ENCODE measurements around the gene HMCN1. TPM values are rescaled to one million over a fixed set of nuclear protein-coding genes. Genes with fewer than 3 reads are reported as not detected.

HMCN1 gene
- total RNA-seq, 2 donors from 2014 or later: 6.5 to 7.4 TPM

- H3K9me3 Mint-ChIP-seq: peaks cover 7% of the 10 kb centered on the region
- Histone ChIP-seq H3K4me3 (ENCODE audit: low read length) (no peak overlapping the region), H3K4me1 (ENCODE audit: control insufficient read depth, insufficient read depth, low read length) (no peaks in the 10 kb centered on the region), H3K9ac (ENCODE audit: extremely low read depth, low read length, poor library complexity, severe bottlenecking) (no peak overlapping the region), H3K9me3 (ENCODE audit: control insufficient read depth, low read length) (no peaks in the 10 kb centered on the region), H3K27ac (ENCODE audit: low read depth, low read length) (no peak overlapping the region), H3K36me3 (ENCODE audit: control insufficient read depth, insufficient read depth, low read length) (no peaks in the 10 kb centered on the region), H3K27me3 (ENCODE audit: control insufficient read depth, insufficient read depth, low read length, poor library complexity, severe bottlenecking) (no peaks in the 10 kb centered on the region)
- H3K27me3 Mint-ChIP-seq (ENCODE audit: insufficient read depth): no peaks in the 10 kb centered on the region
- no peaks in the 10 kb centered on the region for H3K4me1 Mint-ChIP-seq
- no peak for DNase-seq
- no peak overlapping the region for H3K27ac Mint-ChIP-seq
- H3K36me3 Mint-ChIP-seq (ENCODE audit: low read depth): no peaks in the 10 kb centered on the region
- 77% methylated on average over 2 of the region's 3 CpGs; no CpG with 5 or more reads in 1 of the 2 experiments for WGBS, 2 experiments (ENCODE audit: insufficient coverage in 1 of 2, insufficient read length in 1 of 2)
- no peak for TF ChIP-seq CTCF (conservative IDR thresholded peaks at IDR 0.05)
- H3K4me3 Mint-ChIP-seq: no peak overlapping the region
Observed at GRCh38 chr1:185894791-185895190, 160.6 kb downstream of the HMCN1 start.

DNA sequence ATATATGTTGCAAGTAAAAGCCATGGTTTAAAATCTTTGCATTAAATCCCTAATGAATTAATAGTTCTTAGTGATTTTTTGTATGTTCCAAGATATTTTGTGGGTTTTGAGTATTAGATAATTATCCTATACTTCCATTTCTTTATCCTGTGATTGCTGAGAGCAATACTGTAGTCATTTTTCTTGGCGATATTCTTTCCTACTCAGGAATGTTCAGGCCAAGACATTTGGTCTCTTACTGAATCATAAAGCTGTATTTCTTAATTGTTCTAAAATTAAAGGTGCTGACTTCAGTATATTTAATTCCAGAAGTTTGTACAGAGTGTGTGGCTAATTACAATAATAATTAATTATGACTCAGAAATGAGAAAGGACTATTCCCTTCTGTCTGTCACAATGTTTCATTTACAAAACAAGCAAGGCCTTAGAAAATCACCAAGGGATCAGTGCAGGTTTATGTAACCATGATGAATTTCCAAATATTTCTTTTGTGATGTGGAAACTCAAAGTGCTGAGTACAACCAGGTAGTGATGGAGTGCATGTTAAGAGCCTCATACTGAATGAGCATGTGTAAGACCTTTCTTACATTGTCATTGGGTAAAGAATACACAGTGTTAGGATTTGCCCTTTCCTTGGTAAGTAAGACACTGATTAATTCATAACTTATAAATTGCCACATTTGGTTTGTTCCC lies 161.2 kb downstream of the HMCN1 start:
- Mint-ChIP-seq H3K4me1 (no peaks in the 10 kb centered on the region), H3K27me3 (ENCODE audit: insufficient read depth) (no peaks in the 10 kb centered on the region), H3K36me3 (ENCODE audit: low read depth) (no peaks in the 10 kb centered on the region), H3K4me3 (no peak overlapping the region), H3K27ac (no peak overlapping the region), H3K9me3 (peaks cover 7% of the 10 kb centered on the region)
- H3K27ac ChIP-seq (ENCODE audit: low read depth, low read length): no peak overlapping the region
- H3K36me3 ChIP-seq (ENCODE audit: control insufficient read depth, insufficient read depth, low read length): no peaks in the 10 kb centered on the region
- WGBS, 2 experiments (ENCODE audit: insufficient coverage in 1 of 2, insufficient read length in 1 of 2): 75% methylated on average over 1 of the region's 1 CpG; no CpG with 5 or more reads in 1 of the 2 experiments
- H3K4me1 ChIP-seq (ENCODE audit: control insufficient read depth, insufficient read depth, low read length): no peaks in the 10 kb centered on the region
- DNase-seq: no peak
- H3K9ac ChIP-seq (ENCODE audit: extremely low read depth, low read length, poor library complexity, severe bottlenecking): no peak overlapping the region
- no peaks in the 10 kb centered on the region for H3K9me3 ChIP-seq (ENCODE audit: control insufficient read depth, low read length)
- no peak overlapping the region for H3K4me3 ChIP-seq (ENCODE audit: low read length)
- no peak for TF ChIP-seq CTCF (conservative IDR thresholded peaks at IDR 0.05)
- H3K27me3 ChIP-seq (ENCODE audit: control insufficient read depth, insufficient read depth, low read length, poor library complexity, severe bottlenecking): no peaks in the 10 kb centered on the region

- TF ChIP-seq CTCF (conservative IDR thresholded peaks at IDR 0.05): no peak
- Histone ChIP-seq H3K4me3 (ENCODE audit: low read length) (no peak overlapping the region), H3K9me3 (ENCODE audit: control insufficient read depth, low read length) (no peaks in the 10 kb centered on the region), H3K27ac (ENCODE audit: low read depth, low read length) (no peak overlapping the region), H3K9ac (ENCODE audit: extremely low read depth, low read length, poor library complexity, severe bottlenecking) (no peak overlapping the region), H3K36me3 (ENCODE audit: control insufficient read depth, insufficient read depth, low read length) (no peaks in the 10 kb centered on the region), H3K27me3 (ENCODE audit: control insufficient read depth, insufficient read depth, low read length, poor library complexity, severe bottlenecking) (no peaks in the 10 kb centered on the region), H3K4me1 (ENCODE audit: control insufficient read depth, insufficient read depth, low read length) (no peaks in the 10 kb centered on the region)
- Mint-ChIP-seq H3K4me1 (no peaks in the 10 kb centered on the region), H3K4me3 (no peak overlapping the region), H3K36me3 (ENCODE audit: low read depth) (no peaks in the 10 kb centered on the region), H3K9me3 (peaks cover 5% of the 10 kb centered on the region), H3K27ac (no peak overlapping the region), H3K27me3 (ENCODE audit: insufficient read depth) (no peaks in the 10 kb centered on the region)
- no peak for DNase-seq
Observed at GRCh38 chr1:185896863-185897262, 162.7 kb downstream of the HMCN1 start.

Data from endodermal cell (in vitro differentiated cells).